HEK293 (cell line): Measurements from ENCODE around the gene CSMD2.

Experiments used
- CTCF ChIA-PET: fragments of 350-600 bp; formaldehyde crosslinking; extraction: SDS; loops from one replicate; lab custom pipeline; 2021; ENCODE audit warnings: antibody characterized with exemption; lab: Yijun Ruan, JAX
- POLR2A ChIA-PET: fragments of 300-600 bp; formaldehyde crosslinking; extraction: SDS; loops from one replicate; lab custom pipeline; 2020; ENCODE audit warnings: antibody characterized with exemption, inconsistent platforms; lab: Yijun Ruan, JAX
- H3K27ac ChIP-seq: fragments of 200-500 bp; sonication (Bioruptor generic); 2 replicates; pipeline ENCODE4 v1.5.1; 2014; ENCODE audit warnings: low read depth, low read length, control low read depth, inconsistent platforms; ENCODE audit errors: extremely low read depth
- H3K36me3 ChIP-seq, 2 experiments: fragments of 200-500 bp in 1 of 2; sonication (Bioruptor generic) in 1 of 2; 1 replicate in 1 of 2; 2 replicates in 1 of 2; pipeline ENCODE4 v1.5.1; 2014 to 2017; ENCODE audit warnings: inconsistent platforms in 2 of 2, low read length in 2 of 2; ENCODE audit not compliant: control insufficient read depth in 2 of 2, insufficient read depth in 1 of 2
- H3K4me1 ChIP-seq: fragments of 200-500 bp; sonication (Bioruptor generic); 2 replicates; pipeline ENCODE4 v1.5.1; 2014; ENCODE audit warnings: mild to moderate bottlenecking, low read length, inconsistent platforms; ENCODE audit not compliant: control insufficient read depth, insufficient read depth
- H3K4me3 ChIP-seq: 2 replicates; pipeline ENCODE4 v1.5.1; 2011; ENCODE audit warnings: low read depth, mild to moderate bottlenecking, control low read depth, low read length, moderate library complexity
- H3K9me3 ChIP-seq: fragments of 200-500 bp; sonication (Bioruptor generic); 2 replicates; pipeline ENCODE4 v1.5.1; 2014; ENCODE audit warnings: low read depth, low read length, inconsistent platforms; ENCODE audit not compliant: control insufficient read depth, insufficient read depth
- BCL11A ChIP-seq: fragments of 450-650 bp; formaldehyde crosslinking; IDR thresholded peaks from 2 replicates; pipeline ENCODE4 v1.5.1; 2016; ENCODE audit warnings: low read depth, missing biosample characterization, missing genetic modification characterization
- CTCF ChIP-seq: fragments of 450-650 bp; formaldehyde crosslinking; IDR thresholded peaks from 2 replicates; pipeline ENCODE4 v1.5.1; 2016; ENCODE audit warnings: missing biosample characterization, missing genetic modification characterization
- FEZF1 ChIP-seq: fragments of 450-650 bp; formaldehyde crosslinking; IDR thresholded peaks from 2 replicates; pipeline ENCODE4 v1.5.1; 2016; ENCODE audit warnings: missing biosample characterization, missing genetic modification characterization
- GLIS1 ChIP-seq: fragments of 450-650 bp; formaldehyde crosslinking; IDR thresholded peaks from 2 replicates; pipeline ENCODE4 v1.5.1; 2016; ENCODE audit warnings: missing biosample characterization, missing genetic modification characterization
- HOXD13 ChIP-seq: sonication (generic); formaldehyde crosslinking; IDR thresholded peaks from 2 replicates; pipeline ENCODE4 v1.8.0; 2022; ENCODE audit warnings: missing genetic modification reagents, borderline replicate concordance
- REPIN1 ChIP-seq: fragments of 450-650 bp; formaldehyde crosslinking; IDR thresholded peaks from 2 replicates; pipeline ENCODE4 v1.5.1; 2017; ENCODE audit warnings: missing biosample characterization, missing genetic modification characterization, low read depth
- TSHZ1 ChIP-seq: fragments of 450-650 bp; formaldehyde crosslinking; IDR thresholded peaks from 2 replicates; pipeline ENCODE4 v1.5.1; 2016; ENCODE audit warnings: missing biosample characterization, missing genetic modification characterization, borderline replicate concordance
- ZFHX2 ChIP-seq: fragments of 450-650 bp; formaldehyde crosslinking; conservative IDR thresholded peaks from 2 replicates; pipeline ENCODE4 v1.5.1; 2016; ENCODE audit warnings: missing biosample characterization, missing genetic modification characterization
- ZNF121 ChIP-seq: fragments of 450-650 bp; formaldehyde crosslinking; IDR thresholded peaks from 2 replicates; pipeline ENCODE4 v1.5.1; 2016; ENCODE audit warnings: missing biosample characterization, missing genetic modification characterization
- ZNF16 ChIP-seq: fragments of 450-650 bp; formaldehyde crosslinking; IDR thresholded peaks from 2 replicates; pipeline ENCODE4 v1.5.1; 2016; ENCODE audit warnings: low read depth, missing biosample characterization, missing genetic modification characterization
- ZNF19 ChIP-seq: fragments of 450-650 bp; formaldehyde crosslinking; IDR thresholded peaks from 2 replicates; pipeline ENCODE4; 2016; ENCODE audit warnings: missing biosample characterization, missing genetic modification characterization, low read depth
- ZNF202 ChIP-seq: fragments of 450-650 bp; formaldehyde crosslinking; IDR thresholded peaks from 2 replicates; pipeline ENCODE4 v1.5.1; 2016; ENCODE audit warnings: missing biosample characterization, missing genetic modification characterization, borderline replicate concordance
- ZNF341 ChIP-seq: fragments of 450-650 bp; formaldehyde crosslinking; IDR thresholded peaks from 2 replicates; pipeline ENCODE4; 2016; ENCODE audit warnings: low read depth, missing biosample characterization, missing genetic modification characterization
- ZNF544 ChIP-seq: fragments of 450-650 bp; formaldehyde crosslinking; IDR thresholded peaks from 2 replicates; pipeline ENCODE4 v1.5.0; 2017; ENCODE audit warnings: missing biosample characterization, missing genetic modification characterization
- ZNF580 ChIP-seq: fragments of 450-650 bp; formaldehyde crosslinking; IDR thresholded peaks from 2 replicates; pipeline ENCODE4 v1.5.1; 2016; ENCODE audit warnings: missing biosample characterization, missing genetic modification characterization
- ZNF610 ChIP-seq: fragments of 450-650 bp; formaldehyde crosslinking; IDR thresholded peaks from 2 replicates; pipeline ENCODE4 v1.5.1; 2016; ENCODE audit warnings: missing biosample characterization, missing genetic modification characterization, borderline replicate concordance
- ZNF670 ChIP-seq: fragments of 450-650 bp; formaldehyde crosslinking; IDR thresholded peaks from 2 replicates; pipeline ENCODE4 v1.5.1; 2016; ENCODE audit warnings: missing biosample characterization, missing genetic modification characterization, low read depth
- ZNF704 ChIP-seq: fragments of 450-650 bp; formaldehyde crosslinking; IDR thresholded peaks from 2 replicates; pipeline ENCODE4 v1.5.1; 2016; ENCODE audit warnings: missing biosample characterization, missing genetic modification characterization
- ZNF843 ChIP-seq: fragments of 450-650 bp; formaldehyde crosslinking; IDR thresholded peaks from 2 replicates; pipeline ENCODE4 v1.5.1; 2016; ENCODE audit warnings: missing biosample characterization, missing genetic modification characterization
- TF ChIP-seq, protein P1 (sequence below): fragments of 450-650 bp; formaldehyde crosslinking; IDR thresholded peaks from 2 replicates; pipeline ENCODE4 v1.5.0; 2017; ENCODE audit warnings: missing biosample characterization, missing genetic modification characterization, borderline replicate concordance

CSMD2 gene

DNA sequence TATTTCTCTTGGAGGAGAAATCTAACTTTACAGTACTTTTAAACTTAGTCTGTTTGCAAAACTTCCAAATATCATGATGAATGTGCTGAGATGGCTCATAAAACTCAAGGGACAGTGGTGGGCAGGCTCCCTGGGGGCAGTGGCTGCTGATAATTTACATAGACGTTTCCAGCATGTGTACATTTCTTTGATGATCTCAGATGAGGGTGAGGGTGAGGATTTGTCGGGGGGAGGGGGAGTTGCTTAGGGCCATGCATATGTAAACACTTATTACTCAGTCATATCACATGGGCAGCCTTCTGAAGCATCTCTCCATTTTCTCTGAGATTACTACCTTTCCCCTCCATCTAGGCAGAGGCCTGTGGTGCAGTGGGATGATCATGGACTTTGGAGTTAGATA, 454.1 kb downstream of the CSMD2 start:
- H3K4me1 ChIP-seq: peaks cover 3% of the 10 kb centered on the region
- H3K27ac ChIP-seq: no peak overlapping the region
- no peak overlapping the region for H3K4me3 ChIP-seq
- ChIA-PET POLR2A (no interaction called here), CTCF (no interaction called here)
- no peaks in the 10 kb centered on the region for H3K9me3 ChIP-seq
- no peaks in the 10 kb centered on the region for H3K36me3 ChIP-seq
- TF ChIP-seq FEZF1 (tag by site-specific recombination) (no peak), ZNF202 (tag by site-specific recombination) (no peak), ZNF704 (tag by site-specific recombination) (no peak), ZNF670 (tag by site-specific recombination) (no peak), GLIS1 (tag by site-specific recombination) (no peak), CTCF (tag by site-specific recombination) (no peak), ZNF843 (no peak), ZNF544 (tag by site-specific recombination) (no peak), ZNF16 (no peak), ZNF19 (tag by site-specific recombination) (no peak), ZNF580 (tag by site-specific recombination) (no peak), ZNF121 (no peak), REPIN1 (tag by site-specific recombination) (no peak), BCL11A (tag by site-specific recombination) (no peak), ZNF341 (tag by site-specific recombination) (no peak), HOXD13 (CRISPR knock-in tag) (no peak; the same call in 1 of the 2 replicates), TSHZ1 (tag by site-specific recombination) (no peak), ZNF610 (tag by site-specific recombination) (no peak)

GRCh38 chr1:33709783-33710718, 455.0 kb downstream of the CSMD2 start:
- CTCF ChIA-PET: no interaction called here

More at GRCh38 chr1:33709783-33710718, 455.0 kb downstream of the CSMD2 start:
- POLR2A ChIA-PET: no interaction called here
- Histone ChIP-seq H3K4me3 (no peak overlapping the region), H3K36me3 (no peaks in the 10 kb centered on the region), H3K27ac (no peak overlapping the region), H3K9me3 (no peaks in the 10 kb centered on the region), H3K4me1 (peaks cover 3% of the 10 kb centered on the region)
- TF ChIP-seq, protein P1, sequence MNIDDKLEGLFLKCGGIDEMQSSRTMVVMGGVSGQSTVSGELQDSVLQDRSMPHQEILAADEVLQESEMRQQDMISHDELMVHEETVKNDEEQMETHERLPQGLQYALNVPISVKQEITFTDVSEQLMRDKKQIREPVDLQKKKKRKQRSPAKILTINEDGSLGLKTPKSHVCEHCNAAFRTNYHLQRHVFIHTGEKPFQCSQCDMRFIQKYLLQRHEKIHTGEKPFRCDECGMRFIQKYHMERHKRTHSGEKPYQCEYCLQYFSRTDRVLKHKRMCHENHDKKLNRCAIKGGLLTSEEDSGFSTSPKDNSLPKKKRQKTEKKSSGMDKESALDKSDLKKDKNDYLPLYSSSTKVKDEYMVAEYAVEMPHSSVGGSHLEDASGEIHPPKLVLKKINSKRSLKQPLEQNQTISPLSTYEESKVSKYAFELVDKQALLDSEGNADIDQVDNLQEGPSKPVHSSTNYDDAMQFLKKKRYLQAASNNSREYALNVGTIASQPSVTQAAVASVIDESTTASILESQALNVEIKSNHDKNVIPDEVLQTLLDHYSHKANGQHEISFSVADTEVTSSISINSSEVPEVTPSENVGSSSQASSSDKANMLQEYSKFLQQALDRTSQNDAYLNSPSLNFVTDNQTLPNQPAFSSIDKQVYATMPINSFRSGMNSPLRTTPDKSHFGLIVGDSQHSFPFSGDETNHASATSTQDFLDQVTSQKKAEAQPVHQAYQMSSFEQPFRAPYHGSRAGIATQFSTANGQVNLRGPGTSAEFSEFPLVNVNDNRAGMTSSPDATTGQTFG (tag by site-specific recombination): no peak
- TF ChIP-seq ZFHX2: peak; percentile 52
